PC-3 (cell line): ENCODE results near the gene TOX4.

ENCODE experiments used
- EZH2phosphoT487 ChIP-seq: fragments of 300-600 bp; sonication (generic); IDR thresholded peaks from 2 replicates; pipeline ENCODE4 v1.6.1; 2018; ENCODE audit warnings: mild to moderate bottlenecking, antibody characterized with exemption, low read length, borderline replicate concordance
- TF ChIP-seq, protein P1 (sequence below): fragments of 300-600 bp; sonication (generic); conservative IDR thresholded peaks from 2 replicates; pipeline ENCODE4 v1.5.1; 2017; ENCODE audit warnings: antibody characterized with exemption, low read depth, mild to moderate bottlenecking, low read length

DNA sequence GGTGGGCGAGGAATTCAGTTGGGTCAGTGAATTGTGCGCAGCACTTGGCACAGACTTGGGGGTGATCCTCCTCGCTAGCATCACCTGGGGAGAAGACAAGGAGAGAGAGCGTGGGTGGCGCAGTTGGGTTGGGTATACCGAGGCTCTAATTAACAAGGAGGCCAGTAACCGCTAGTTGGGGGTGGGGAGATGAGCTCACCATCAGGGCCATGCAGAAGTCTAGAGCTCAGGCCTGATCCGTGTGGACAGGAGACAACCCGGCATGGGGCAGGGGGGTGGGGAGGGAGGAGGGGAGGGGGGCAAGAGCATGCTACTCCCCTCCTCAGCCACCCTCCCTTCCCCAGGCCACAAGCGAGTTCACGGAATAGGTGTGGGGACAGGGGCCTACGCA, 48.6 kb downstream of the TOX4 start:
- TF ChIP-seq, protein P1, sequence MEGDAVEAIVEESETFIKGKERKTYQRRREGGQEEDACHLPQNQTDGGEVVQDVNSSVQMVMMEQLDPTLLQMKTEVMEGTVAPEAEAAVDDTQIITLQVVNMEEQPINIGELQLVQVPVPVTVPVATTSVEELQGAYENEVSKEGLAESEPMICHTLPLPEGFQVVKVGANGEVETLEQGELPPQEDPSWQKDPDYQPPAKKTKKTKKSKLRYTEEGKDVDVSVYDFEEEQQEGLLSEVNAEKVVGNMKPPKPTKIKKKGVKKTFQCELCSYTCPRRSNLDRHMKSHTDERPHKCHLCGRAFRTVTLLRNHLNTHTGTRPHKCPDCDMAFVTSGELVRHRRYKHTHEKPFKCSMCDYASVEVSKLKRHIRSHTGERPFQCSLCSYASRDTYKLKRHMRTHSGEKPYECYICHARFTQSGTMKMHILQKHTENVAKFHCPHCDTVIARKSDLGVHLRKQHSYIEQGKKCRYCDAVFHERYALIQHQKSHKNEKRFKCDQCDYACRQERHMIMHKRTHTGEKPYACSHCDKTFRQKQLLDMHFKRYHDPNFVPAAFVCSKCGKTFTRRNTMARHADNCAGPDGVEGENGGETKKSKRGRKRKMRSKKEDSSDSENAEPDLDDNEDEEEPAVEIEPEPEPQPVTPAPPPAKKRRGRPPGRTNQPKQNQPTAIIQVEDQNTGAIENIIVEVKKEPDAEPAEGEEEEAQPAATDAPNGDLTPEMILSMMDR = no peak
- TF ChIP-seq EZH2phosphoT487 = no peak
